Activated gamma-delta T cell treated with anti-CD3 and anti-CD28 coated beads, Interleukin-2, amount 50 U/mL, for 16 hours (primary cell): ENCODE results near the gene EFCAB13.
"Not testable (repeated sequence)": the region's sequence is repeated elsewhere in the genome, so short reads cannot be mapped to it uniquely, and the experiment has no call there.

Experiments used
- DNase-seq: peaks from one replicate; pipeline ENCODE4 v3.0.0-alpha.2; 2020; ENCODE audit warnings: low read depth

EFCAB13 gene

DNA sequence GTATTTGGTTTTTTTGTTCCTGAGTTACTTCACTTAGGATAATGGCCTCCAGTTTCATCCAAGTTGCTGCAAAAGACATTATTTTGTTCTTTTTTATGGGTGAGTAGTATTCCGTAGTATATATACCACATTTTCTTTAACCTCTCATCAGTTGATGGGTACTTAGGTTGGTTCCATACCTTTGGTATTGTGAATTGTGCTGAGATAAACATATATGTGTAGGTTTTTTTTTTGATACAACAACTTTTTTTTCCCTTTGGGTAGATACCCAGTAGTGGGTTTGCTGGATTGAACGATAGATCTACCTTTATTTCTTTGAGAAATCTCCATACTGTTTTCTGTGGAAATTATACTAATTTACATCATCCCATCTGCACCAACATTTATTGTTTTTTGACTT is 6.8 kb downstream of the EFCAB13 start:
- DNase-seq: no peak

DNA sequence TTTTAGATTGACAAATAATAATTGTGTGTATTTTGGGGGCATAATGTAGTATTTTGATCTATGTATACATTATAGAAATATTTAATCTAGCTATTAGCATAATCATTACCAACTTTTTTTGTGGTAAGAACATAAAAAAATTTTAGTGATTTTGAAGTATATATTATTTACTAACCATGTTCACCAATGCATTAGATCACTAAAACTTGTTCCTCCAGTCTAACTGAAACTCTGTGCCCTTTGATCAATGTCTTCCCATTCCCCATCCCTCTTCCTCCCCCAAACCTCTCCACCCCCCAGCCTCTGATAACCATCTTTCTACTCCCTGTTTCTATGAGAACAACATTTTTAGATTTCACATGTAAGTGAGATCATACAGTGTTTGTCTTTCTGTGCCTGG is 8.5 kb downstream of the EFCAB13 start:
- DNase-seq: no peak

DNA sequence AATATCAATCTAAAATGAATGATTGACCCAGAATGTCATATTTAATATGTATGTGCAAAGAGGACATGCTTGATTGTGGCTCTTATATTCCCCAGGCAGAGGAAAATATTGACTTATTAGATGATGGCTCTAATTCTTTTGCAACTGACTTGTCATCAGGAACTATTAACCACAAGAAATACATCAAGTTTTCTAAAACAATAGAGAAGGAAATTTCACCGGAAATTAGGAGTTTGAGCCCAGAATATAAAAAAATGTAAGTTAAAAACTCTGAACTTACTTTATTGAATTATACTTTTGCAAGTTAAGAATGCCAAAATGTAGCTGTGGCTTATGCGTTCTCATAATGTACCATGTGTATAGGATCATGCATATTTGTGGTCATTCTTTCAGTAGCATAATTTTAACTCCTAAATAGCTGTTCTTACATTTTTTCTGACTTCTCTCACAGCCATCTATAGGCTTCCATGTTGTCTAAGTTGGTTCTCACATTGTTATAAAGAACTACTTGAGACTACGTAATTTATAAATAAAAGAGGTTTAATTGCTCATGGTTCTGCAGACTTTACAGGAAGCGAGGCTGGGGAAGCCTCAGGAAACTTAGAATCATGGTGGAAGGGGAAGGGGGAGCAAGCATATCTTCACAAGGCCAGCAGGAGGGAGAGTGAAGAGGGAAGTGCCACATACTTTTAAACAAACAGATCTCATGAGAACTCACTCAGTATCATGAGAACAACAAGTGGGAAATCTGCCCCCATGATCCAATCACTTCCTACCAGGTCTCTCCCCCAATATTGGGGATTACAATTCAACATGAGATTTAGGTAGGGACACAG is 11.6 kb downstream of the EFCAB13 start:
- DNase-seq: no peak

DNA sequence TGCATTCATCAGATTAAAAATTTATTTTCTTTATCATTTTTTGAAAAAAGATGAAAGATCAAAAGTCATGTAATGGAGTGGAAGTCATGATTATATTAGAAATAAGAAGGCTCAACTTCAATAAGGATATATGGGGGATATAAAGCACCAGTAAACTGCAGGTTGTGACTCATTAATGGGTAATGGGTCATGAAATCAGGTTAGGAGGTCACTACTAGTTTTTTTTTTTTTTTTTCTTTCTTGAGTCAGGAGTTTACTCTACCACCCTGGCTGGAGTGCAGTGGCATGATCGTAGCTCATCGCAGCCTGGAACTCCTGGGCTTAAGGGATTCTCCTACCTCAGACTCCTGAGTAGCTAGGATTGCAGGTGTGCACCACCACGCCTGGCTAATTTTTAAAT is 14.3 kb downstream of the EFCAB13 start:
- DNase-seq: no peak

DNA sequence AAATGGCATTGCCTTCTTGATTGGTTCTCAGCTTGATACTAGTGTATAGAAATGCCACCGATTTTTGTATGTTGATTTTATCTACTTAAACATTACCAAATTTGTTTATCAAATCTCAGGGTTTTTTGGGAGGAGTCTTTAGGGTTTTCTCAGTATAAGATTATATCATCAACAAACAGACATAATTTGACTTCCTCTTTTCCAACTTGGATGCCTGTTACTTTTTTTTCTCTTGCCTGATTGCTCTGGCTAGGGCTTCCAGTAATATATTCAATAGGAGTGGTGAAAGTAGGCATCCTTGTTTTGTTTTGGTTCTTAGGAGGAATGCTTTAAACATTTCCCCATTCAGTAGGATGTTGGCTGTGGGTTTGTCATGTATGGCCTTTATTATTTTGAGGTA is 29.1 kb downstream of the EFCAB13 start:
- no peak for DNase-seq

DNA sequence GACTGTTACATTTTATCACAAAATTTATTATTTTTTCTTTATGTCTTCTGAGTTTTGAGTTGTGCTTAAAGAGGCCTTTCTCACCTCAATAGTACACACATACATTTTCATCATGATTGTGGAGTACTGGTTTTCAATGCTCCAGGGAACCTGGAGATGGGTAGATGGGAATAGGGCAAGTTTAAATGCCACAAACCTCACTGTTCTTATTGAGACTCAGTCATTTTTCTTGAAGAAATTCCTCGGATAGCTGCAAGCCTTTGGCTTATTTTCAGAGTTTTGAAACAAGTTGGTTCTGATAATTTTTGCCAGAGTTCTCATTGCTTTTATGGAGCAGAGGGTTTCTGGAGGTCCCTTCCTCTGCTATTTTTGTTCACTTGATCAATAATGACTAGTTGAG is 34.9 kb downstream of the EFCAB13 start:
- no peak for DNase-seq

DNA sequence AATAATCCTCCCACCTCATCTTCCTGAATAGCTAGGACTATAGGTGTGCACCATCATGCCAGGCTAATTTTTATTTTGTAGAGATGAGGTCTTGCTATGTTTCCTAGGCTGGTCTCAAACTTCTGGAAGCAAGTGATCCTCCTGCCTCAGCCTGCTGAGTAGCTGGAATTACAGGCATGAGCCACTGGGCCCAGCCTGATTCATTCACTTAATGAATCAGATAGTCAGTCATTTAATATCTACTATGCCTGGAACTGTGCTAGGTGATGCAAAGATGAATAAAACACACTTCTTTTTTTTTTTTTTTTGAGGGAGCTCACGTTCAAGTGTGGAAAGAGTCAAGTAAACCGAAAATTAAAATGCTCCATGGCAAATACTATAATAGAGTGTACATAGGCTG is 39.4 kb downstream of the EFCAB13 start:
- no peak for DNase-seq

DNA sequence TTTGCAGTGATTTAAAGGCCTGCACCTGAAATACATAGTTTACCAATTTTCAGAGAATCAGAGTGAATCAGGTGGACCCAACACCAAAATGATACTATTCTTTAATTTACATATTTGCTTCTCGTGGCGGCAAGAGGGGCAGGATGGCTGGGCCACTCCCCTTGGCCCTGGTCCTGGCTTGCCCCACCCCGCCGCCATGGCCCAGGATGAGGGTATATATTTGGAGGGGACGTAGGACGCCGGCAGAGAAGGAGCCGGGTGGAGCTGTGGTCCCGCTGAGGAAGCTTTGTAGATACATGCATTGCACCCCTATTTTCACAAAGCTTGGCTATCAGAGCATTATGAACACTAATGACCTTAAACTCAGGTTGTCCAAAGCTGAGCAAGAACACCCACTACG is 43.5 kb downstream of the EFCAB13 start:
- DNase-seq: no peak

DNA sequence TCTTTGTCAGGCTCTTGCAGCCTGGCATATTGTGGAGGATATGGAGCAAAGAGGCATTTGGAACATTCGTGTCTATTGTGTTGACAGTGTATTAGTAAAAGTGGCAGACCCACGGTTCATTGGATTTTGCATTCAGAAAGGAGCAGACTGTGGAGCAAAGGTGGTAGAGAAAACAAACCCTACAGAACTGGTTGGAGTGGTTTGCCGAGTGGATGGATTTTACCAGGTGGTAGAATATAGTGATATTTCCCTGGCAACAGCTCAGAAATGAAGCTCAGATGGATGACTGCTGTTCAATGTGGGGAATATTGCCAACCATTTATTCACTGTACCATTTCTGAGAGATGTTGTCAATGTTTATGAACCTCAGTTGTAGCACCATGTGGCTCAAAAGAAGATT is 44.5 kb downstream of the EFCAB13 start:
- DNase-seq: no peak

DNA sequence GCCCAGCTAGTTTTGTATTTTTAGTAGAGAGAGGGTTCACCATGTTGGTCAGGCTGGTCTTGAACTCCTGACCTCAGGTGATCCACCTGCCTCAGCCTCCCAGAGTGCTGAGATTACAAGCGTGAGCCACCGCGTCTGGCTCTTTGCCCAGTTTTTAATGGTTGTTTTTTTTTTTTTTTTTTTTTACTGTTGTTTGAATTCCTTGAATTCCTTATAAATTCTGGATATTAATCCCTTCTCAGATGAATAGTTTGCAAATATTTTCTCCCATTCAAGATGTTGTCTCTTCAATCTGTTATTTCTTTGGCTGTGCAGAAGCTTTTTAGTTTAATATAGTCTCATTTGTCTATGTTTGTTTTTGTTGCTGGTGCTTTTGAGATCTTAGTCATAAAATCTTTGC is 47.1 kb downstream of the EFCAB13 start:
- not testable (repeated sequence) for DNase-seq

DNA sequence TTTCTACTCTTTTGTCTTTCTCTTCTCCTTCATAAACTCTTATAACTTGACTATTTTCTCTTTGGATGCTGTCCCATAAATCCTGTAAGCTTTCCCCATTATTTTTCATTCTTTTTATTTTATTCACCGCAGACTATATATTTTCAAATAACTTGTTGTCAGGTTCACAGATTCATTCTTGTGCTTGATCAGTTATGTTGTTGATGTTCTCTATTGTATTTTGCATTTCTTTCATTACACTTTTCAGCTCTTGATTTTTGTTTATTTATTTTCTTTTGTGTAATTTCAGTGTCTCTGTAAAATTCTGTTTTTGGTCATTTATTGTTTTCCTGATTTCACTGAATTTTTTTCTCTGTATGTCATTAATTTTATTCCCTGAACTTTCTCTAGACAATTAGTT is 49.2 kb downstream of the EFCAB13 start:
- DNase-seq: no peak

DNA sequence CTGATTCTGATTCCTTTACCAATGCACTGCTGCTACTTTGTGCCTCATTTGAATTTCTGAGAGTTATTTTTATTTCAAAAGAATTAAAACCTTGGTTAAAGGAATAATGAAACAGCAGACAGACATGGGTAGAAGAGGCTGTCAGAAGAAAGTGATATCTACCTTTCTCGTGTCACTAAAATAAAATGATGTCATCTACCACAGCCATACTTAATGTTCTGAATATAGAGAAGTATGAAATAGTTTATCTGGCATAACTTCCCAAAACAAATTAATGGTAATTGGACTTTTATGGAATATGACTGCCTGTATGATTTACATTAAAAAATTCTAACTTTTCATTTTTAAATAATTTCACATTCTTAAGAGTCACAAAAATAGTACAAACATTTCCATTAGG is 52.5 kb downstream of the EFCAB13 start:
- no peak for DNase-seq

DNA sequence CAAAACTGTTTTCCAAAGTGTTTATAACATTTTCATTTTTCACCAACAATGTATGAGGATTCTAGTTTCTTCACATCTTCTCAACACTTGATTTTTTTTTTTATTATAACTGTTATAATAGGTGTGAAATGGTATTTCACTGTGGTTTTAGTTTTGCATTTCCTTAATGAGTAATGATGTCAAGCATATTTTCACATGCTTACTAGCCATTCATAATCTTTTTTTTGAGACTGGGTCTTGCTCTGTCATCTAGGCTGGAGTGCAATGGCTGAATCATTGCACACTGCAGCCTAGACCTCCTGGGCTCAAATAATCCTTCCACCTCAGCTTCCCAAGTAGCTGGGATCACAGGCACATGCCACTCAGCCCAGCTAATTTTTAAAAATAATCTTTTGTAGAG is 65.1 kb downstream of the EFCAB13 start:
- no peak for DNase-seq

DNA sequence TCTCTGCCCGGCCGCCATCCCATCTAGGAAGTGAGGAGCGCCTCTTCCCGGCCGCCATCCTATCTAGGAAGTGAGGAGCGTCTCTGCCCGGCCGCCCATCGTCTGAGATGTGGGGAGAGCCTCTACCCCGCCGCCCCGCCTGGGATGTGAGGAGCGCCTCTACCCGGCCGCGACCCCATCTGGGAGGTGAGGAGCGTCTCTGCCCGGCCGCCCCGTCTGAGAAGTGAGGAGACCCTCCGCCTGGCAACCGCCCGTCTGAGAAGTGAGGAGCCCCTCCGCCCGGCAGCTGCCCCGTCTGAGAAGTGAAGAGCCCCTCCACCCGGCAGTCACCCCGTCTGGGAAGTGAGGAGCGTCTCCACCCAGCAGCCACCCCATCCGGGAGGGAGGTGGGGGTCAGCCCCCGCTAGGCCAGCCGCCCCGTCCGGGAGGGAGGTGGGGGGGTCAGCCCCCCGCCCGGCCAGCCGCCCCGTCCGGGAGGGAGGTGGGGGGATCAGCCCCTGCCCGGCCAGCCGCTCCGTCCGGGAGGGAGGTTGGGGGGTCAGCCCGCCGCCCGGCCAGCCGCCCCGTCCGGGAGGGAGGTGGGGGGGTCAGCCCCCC is 73.9 kb downstream of the EFCAB13 start:
- not testable (repeated sequence) for DNase-seq

DNA sequence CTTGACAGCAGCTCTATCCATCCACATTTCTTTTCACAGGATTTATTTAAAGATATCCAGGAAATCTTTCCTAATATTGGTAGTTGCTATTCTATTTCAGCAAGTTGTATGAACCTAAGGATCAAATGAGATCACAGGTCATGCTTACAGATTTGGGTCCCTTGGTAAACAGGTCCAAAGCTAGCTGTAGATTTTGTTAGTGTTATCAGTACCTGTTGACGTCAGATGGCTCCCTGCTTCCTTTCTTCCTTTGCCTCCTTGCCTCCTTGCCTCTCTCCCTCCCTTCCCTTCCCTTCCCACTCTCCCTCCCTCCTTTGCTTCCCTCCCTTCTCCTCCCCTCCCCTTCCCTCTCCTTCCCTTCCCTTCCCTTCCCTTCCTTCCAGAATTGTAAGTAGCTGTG is 76.6 kb downstream of the EFCAB13 start:
- no peak for DNase-seq

DNA sequence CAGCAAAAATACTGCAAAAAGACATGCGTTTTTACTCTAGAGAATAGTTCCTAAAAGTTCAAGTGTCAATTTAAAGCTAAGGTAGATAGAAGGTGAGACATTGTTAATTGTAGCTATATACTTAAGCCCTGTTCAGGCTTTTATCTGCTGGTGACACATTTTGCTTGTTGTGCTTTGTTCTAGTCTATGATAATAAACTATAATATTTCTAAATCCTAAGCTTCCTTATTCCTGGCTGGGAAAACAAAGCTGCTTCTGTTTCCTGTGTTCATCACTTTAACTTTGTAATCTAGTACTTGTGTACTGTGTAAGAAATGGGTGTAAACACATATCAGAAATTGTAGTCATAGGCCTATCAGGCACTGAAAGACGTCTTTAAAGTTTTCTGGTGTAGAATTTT is 77.3 kb downstream of the EFCAB13 start:
- no peak for DNase-seq

DNA sequence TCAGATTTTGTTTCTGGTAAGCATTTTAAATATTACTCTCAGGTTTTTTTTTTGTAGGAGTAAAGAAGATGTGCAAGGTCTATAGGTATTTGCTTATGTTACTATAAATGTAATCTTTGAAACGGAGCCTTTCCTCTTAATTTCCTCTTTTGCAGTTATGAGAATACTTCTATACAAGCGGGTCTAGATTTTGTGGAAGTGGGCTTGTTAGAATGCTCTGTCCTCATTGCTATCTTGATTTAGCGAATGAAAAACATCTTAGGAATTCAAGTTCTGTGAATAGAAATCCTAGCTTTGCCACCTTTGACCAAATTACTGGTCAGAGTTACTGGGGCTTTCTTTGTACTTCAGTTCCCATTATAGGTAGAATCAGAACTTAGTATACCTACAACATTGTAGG is 80.3 kb downstream of the EFCAB13 start:
- no peak for DNase-seq

DNA sequence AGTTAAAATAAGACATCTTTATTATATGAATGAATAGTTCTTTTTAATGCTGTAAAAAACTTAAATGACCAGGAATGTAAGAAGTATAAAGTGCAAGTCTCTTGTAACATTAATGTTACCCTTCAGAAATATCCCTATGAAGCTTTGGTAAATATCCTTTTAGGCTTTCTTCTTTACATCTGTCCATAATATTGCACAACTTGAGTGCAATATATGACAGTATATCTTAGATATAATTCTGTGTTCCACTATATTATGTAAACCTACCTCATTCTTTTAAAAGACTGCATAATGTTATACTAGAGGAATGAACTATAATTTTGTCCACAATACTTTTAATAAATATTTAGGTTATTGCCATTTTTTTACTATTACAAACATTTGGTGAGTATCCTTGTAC is 81.1 kb downstream of the EFCAB13 start:
- DNase-seq: no peak

DNA sequence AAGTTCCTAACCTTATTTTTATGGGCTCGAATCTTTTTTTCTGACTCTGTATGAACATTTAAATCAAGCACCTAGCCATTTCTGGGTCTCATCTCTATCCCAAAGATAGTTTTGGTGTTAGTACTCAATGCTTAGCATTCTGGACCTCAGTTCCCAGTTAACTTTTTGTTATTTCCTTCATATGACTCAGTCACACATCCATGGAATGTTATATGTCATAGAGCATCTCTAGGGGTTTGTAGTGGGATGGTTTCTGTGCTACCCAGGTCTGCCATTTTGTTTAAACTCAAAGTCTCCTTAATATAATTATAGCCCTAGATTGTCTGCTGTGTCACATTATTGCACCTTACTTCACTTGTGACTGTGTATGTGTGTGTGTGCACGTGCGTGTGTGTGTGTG is 90.1 kb downstream of the EFCAB13 start:
- DNase-seq: no peak

DNA sequence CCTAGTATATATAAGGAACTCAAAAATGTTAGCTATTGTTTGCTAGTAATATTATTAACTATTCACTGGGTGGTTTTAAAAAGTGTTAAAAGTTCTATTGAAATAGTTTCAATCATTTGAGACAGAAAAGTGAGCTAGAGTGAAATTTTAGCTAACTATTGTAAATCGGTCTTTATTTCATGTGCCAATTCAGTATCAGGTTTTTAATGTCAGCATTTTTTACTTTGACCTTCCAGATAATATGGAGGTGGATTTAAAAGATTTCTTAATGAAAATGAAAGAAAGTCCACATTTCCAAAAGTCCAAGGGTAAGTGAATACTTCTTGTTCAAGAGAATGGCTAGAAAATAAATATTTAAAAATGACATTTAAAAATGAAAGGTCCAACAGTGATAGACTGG is 90.9 kb downstream of the EFCAB13 start:
- no peak for DNase-seq

DNA sequence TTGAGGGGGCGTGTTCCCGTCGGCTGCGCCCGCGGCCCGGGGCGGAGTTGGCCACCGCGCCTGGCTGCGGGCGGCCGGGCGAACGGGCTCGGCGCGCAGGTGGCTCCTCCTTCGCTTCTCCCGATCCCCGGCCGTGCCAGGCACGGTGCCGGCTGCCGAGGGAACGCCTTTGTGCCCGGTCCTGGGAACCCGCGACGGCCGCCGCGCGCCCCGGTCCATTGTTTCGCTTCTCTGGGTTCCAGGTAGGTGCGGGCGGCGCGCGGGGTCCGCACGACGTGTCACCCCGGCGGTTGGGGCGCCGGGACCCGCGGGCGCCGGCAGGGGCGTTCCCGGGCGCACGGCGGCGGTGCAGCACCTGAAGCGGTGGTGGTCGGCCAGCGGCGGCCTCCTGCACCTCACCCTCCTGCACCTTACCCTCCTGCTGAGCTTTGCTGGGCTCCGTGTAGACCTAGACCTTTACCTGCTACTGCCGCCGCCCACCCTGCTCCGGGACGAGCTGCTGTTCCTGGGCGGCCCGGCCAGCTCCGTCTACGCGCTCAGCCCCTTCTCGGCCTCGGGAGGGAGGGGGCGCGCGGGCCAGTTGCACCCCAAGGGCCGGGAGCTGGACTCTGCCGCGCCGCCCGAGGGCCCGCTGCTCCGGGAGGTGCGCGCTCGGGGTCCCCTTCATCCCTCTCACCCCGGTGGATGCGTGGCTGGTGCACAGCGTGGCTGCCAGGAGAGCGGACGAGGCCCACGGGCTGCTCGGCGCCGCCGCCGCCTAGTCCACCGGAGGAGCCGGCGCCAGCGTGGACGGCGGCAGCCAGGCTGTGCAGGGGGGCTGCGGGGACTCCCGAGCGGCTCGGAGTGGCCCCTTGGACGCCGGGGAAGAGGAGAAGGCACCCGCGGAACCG is 99.9 kb downstream of the EFCAB13 start:
- DNase-seq: no peak

DNA sequence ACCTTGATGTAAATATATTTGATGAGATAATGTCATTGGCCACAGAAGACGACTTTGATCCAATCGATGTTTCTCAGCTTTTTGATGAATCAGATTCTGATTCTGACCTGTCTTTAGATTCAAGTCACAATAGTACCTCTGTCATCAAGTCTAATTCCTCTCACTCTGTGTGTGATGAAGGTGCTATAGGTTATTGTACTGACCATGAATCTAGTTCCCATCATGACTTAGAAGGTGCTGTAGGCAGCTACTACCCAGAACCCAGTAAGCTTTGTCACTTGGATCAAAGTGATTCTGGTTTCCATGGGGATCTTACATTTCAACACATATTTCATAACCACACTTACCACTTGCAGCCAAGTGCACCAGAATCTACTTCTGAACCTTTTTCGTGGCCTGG is 101.5 kb downstream of the EFCAB13 start:
- not testable (repeated sequence) for DNase-seq
